HG03460 (cell line): ENCODE results near the gene BSND.
"Not testable (repeated sequence)": the region's sequence is repeated elsewhere in the genome, so short reads cannot be mapped to it uniquely, and the experiment has no call there.

Source experiments
- ATAC-seq: cut with Tn5 transposase; IDR thresholded peaks from one replicate; pipeline ENCODE4 v1.9.1; 2021; ENCODE audit not compliant: unreplicated experiment

The BSND gene

GRCh38 chr1:55015123-55015522 is 16.4 kb downstream of the BSND start:
- ATAC-seq: no peak

GRCh38 chr1:55015731-55016620 is 17.2 kb downstream of the BSND start:
- ATAC-seq: no peak

GRCh38 chr1:55018395-55018794 is 19.7 kb downstream of the BSND start:
- ATAC-seq: no peak

GRCh38 chr1:55021942-55022546 is 23.3 kb downstream of the BSND start:
- ATAC-seq: peak; percentile 73

GRCh38 chr1:55024163-55024562 is 25.4 kb downstream of the BSND start:
- not testable (repeated sequence) for ATAC-seq

- ATAC-seq: not testable (repeated sequence)
Measured at GRCh38 chr1:55026682-55027081, 27.9 kb downstream of the BSND start.

GRCh38 chr1:55031098-55031497 is 32.4 kb downstream of the BSND start:
- ATAC-seq: not testable (repeated sequence)

- no peak for ATAC-seq
Measured at GRCh38 chr1:55033265-55033614, 34.5 kb downstream of the BSND start.

- ATAC-seq: no peak
Measured at GRCh38 chr1:55034476-55035133, 35.9 kb downstream of the BSND start.

GRCh38 chr1:55035904-55036303 is 37.2 kb downstream of the BSND start:
- no peak for ATAC-seq

- ATAC-seq: no peak
Measured at GRCh38 chr1:55037733-55038551, 39.2 kb downstream of the BSND start.

GRCh38 chr1:55038552-55038838 is 39.8 kb downstream of the BSND start:
- no peak for ATAC-seq

- no peak for ATAC-seq
Measured at GRCh38 chr1:55038974-55039341, 40.2 kb downstream of the BSND start.

- no peak for ATAC-seq
Measured at GRCh38 chr1:55039342-55040082, 40.8 kb downstream of the BSND start, which contains the start of gene PCSK9. TSS of gene PCSK9 (plus strand) at chr1:55039548. CDS start at chr1:55039838, 290 bp downstream.

- ATAC-seq: no peak
Measured at GRCh38 chr1:55040083-55040932, 41.6 kb downstream of the BSND start.

- ATAC-seq: no peak
Measured at GRCh38 chr1:55040933-55041494, 42.3 kb downstream of the BSND start.

- no peak for ATAC-seq
Measured at GRCh38 chr1:55041613-55042012, 42.9 kb downstream of the BSND start.

GRCh38 chr1:55043011-55043410 is 44.3 kb downstream of the BSND start:
- no peak for ATAC-seq

GRCh38 chr1:55043726-55044125 is 45.0 kb downstream of the BSND start:
- no peak for ATAC-seq
